NCI-H2029 (cell line): ENCODE measurements around the gene SGCB.

Experiments
- DNase-seq: peaks from one replicate; lab custom pipeline; 2025; lab: John Stamatoyannopoulos, UW

Gene SGCB

GRCh38 chr4:52019936-52020657 lies 18.0 kb downstream of the SGCB start, which contains the start of gene LRRC66:
Gene LRRC66 (minus strand): TSS chr4:52020363. CDS start chr4:52017613, 2,750 bp downstream.
- no peak for DNase-seq

- DNase-seq: no peak
Observed at GRCh38 chr4:52017814-52018213, 20.3 kb downstream of the SGCB start.

DNA sequence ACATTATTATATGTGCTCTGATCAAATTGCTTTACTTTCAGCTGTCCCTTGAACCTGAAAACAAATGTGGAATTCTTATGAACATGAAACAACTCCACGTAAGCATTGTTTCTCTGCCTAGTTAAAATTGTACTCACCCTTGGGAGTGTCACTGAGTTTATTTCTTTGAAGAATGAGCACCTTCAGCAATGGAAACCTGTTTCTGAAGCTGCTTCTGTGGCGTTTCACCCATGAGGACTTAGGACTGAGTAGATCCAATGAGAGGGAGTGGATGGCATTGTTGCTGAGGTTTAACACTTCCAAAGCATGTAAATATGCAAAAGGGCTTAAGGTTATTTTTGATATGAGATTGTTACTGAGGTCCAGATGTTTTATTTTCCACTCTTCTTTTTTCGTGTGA lies 21.1 kb downstream of the SGCB start:
- no peak for DNase-seq

DNA sequence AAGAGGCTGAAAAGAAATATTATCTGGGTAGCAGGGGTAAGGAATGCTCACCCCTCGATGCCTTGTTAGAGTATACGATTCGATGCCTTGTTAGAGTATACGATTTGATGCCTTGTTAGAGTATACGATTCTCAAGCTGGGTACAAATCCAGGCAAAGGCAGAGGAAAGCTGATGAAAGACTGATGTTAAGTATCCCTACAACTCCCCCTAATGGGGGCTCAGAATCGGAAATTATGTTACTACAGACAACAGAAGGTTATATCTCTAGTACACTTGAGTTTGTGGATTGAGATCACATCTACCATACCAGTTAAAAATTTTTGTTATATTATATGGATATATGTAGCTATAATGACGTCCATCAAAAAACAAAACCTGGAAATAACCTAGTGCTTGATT lies 22.7 kb downstream of the SGCB start:
- DNase-seq: no peak

GRCh38 chr4:52014903-52015302 lies 23.2 kb downstream of the SGCB start:
- DNase-seq: no peak

DNA sequence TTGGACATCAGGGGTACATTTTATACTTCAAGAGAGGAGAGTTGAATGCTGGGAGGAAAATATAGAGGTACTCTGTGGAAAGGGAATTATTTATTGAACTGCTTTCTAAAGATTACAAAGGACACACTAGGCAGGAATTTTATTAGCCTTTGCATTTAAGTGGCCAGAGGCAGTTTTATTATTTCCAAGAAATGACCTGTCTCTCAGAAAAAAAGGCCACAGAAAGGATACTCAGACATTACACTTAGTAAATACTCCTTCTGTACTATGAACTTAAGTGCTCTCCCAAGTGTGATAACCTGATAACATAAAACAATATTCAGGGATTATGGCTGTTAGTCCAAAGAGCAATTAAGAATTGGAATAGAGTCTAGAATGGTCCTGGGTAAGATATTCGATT lies 25.4 kb downstream of the SGCB start:
- no peak for DNase-seq

DNA sequence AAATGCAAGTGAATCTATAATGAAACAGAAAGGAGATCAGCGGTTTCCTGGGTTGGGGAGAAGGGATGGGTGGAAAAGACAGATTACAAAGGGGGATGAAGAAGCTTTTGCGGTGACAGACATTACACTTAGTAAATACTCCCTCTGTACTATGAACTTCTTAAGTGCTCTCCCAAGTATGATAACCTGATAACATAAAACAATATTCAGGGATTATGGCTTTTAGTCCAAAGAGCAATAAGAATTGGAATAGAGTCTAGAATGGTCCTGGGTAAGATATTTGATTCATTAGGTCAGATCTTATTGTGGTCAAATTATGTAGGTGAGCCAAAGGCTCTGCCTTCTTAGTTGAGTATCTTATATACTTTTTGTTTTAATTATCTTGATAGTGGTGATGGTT lies 27.1 kb downstream of the SGCB start:
- DNase-seq: no peak

DNA sequence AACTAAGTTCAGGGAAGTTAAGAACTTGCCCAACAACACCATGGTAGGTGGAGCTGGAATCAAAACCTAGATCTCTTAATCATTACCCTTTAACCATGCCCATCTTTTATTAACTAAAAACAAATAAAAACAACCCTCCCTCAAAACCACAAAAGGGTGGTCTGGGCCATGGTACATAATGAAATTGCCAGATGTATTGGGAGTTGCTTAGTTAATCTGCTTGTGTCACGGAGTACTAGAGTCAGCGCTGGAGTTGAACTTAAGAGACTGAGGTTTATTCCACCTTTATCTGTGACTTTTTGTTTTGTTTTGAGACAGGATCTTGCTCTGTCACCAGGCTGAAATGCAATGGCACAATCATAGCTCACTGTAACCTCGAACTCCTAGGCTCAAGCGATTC lies 31.2 kb downstream of the SGCB start:
- DNase-seq: no peak

GRCh38 chr4:52005604-52006273 lies 32.4 kb downstream of the SGCB start:
- no peak for DNase-seq

GRCh38 chr4:52004414-52004813 lies 33.7 kb downstream of the SGCB start:
- no peak for DNase-seq

GRCh38 chr4:52001616-52002015 lies 36.5 kb downstream of the SGCB start:
- no peak for DNase-seq

GRCh38 chr4:51999250-51999649 lies 38.8 kb downstream of the SGCB start:
- DNase-seq: no peak

- no peak for DNase-seq
Observed at GRCh38 chr4:51998837-51999236, 39.3 kb downstream of the SGCB start.

DNA sequence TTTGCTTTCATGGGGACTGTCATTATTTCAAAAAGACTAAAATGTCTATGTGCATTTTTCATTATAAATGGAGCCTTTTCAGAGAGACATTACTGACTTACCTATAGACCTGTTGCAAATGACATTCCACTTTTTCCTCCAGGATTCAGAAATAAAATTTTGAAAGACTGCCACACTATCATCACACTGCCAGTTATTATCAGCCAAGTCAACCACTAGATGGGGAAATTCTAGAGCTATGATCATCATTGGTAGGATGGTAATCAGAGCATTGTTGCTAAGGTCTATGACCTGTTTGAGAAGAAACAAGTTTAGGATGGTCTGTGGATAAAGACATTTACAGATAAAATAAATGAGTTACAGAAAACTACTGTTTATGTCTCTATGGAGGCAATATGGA lies 40.5 kb downstream of the SGCB start:
- no peak for DNase-seq

GRCh38 chr4:51995647-51996220 lies 42.4 kb downstream of the SGCB start:
- no peak for DNase-seq
